Activated T-cell treated with anti-CD3 and anti-CD28 coated beads for 1 hour (primary cell): ENCODE measurements around the gene KRTAP4-3.
"Not testable (repeated sequence)": the region's sequence is repeated elsewhere in the genome, so short reads cannot be mapped to it uniquely, and the experiment has no call there.

Experiments
- DNase-seq: peaks from one replicate; pipeline ENCODE4 v3.0.0-alpha.2; 2020; ENCODE audit warnings: low read depth

KRTAP4-3 gene

GRCh38 chr17:41117846-41118386, 50.1 kb downstream of the KRTAP4-3 start, which contains the start of gene KRTAP4-11:
Gene KRTAP4-11 (minus strand): TSS chr17:41118373. CDS start chr17:41118315, 58 bp downstream.
- DNase-seq, result not testable (repeated sequence)
